ENCODE results near the gene BCL2L2.
"Not testable (repeated sequence)": the region's sequence is repeated elsewhere in the genome, so short reads cannot be mapped to it uniquely, and the experiment has no call there.

BCL2L2 gene, protein sequence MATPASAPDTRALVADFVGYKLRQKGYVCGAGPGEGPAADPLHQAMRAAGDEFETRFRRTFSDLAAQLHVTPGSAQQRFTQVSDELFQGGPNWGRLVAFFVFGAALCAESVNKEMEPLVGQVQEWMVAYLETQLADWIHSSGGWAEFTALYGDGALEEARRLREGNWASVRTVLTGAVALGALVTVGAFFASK

GRCh38 chr14:23306412-23307145 is at the start of gene BCL2L2:
Gene BCL2L2, plus strand, starts transcription at chr14:23306833. Its CDS starts 935 bp downstream, at chr14:23307768.
- no peak for FAIRE-seq

DNA sequence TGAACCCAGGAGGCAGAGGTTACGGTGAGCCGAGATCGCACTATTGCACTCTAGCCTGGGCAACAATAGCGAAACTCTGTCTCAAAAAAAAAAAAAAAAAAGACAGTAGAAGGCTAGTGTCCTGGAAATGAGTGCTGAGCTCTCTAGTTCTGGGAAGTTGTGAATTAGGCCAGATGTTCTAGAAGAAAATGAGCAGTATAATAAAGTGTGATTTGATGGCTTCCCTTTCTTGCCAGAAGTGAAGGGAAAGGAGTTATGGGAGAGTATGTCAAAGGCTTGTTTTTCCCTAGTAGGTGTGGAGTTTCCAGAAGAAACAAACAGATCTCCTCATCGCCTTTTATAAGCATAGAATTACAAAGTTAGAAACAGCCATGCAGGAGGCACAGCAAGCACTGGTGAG is 48.4 kb upstream of the BCL2L2 start:
- no peak for FAIRE-seq

DNA sequence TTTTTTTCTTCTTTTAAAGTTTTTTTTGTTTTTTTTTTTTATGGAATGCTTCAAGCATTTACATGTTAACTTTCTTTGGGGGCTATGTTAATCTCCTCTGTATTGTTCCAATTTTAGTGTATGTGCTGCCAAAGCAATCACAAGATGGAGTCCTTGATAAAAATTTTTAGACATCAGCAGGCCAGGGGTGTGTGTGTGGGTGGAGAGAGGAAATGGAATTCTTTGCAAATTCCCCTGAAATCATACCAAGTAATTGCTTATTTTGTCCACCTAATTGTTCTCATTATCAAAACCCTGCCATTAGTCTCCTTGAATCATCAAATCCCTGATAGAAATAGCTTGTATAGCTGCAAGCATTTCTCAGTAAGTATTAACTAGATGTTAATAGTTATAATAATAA is 47.2 kb upstream of the BCL2L2 start:
- no peak for FAIRE-seq

DNA sequence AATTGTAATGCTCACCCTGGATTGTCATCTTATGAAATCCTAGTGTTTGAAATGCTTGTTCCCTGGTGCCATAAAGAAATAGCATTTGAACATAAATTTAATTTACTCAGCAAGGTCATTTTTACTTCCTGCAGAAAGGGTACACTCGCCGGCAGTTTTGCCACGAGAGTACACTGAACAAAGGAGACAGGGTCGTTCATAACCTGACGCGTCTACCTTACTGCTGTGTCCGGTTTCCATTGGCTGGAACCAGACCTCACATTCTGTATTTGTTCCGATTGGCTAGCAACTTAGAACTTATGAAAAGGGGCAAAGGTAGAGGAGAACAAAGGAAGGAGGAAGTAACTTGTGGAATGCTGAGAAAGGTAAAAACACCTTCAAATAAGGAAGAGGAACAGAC is 45.8 kb upstream of the BCL2L2 start:
- not testable (repeated sequence) for FAIRE-seq

GRCh38 chr14:23269193-23269592 is 37.4 kb upstream of the BCL2L2 start:
- FAIRE-seq, result no peak

DNA sequence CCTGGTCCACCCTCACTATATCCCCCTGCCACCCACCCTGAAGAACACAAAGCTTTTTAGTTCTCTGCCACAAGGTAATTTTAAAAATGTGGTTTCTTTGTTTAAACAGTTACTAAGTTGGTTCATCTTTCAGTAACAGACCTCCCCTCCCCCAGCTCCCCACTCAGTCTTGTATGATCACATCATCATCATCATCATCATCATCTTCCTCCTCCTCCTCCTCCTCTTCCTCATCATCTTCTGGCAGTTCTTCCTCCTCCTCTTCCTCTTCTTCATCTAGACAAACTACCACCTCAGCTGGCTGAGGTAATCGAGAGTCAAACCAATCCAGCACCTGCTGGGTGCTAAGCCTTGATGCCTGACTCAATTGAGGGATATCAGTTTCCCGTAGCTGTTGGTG is 31.2 kb upstream of the BCL2L2 start:
- FAIRE-seq, result no peak

GRCh38 chr14:23277189-23277588 is 29.4 kb upstream of the BCL2L2 start:
- no peak for FAIRE-seq

DNA sequence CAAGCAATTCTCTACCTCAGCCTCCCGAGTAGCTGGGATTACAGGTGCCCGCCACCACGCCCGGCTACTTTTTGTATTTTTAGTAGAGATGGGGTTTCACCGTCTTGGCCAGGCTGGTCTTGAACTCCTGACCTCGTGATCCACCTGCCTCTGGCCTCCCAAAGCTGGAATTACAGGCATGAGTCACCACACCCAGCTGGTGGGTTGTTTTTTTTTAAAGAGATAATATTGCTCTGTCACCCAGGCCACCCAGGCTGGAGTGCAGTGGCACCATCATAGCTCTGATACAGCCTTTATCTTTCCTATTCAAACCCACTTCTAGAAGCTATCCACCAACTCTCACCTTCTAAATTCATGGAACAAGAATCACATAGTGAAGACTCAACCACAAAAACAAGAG is 28.7 kb upstream of the BCL2L2 start:
- FAIRE-seq, result not testable (repeated sequence)

DNA sequence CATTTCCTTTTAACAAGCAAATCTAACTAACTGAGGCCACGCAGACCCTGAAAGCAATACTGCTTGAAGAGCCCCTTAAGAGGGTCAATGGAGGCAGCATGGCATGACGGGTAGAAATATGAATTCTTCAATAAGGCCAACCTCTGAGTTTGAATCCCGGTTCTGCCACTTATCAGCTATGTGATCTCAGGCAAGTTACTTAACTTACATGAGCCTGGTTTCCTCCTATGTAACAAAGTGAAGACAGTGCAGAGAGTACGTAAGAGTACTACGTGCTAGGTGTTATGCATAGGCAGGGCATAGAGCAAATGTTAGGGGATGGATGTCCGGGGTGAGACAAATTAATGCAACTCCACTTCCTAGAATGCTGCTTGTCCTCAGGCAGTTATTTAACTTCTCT is 25.4 kb upstream of the BCL2L2 start:
- FAIRE-seq, result no peak

DNA sequence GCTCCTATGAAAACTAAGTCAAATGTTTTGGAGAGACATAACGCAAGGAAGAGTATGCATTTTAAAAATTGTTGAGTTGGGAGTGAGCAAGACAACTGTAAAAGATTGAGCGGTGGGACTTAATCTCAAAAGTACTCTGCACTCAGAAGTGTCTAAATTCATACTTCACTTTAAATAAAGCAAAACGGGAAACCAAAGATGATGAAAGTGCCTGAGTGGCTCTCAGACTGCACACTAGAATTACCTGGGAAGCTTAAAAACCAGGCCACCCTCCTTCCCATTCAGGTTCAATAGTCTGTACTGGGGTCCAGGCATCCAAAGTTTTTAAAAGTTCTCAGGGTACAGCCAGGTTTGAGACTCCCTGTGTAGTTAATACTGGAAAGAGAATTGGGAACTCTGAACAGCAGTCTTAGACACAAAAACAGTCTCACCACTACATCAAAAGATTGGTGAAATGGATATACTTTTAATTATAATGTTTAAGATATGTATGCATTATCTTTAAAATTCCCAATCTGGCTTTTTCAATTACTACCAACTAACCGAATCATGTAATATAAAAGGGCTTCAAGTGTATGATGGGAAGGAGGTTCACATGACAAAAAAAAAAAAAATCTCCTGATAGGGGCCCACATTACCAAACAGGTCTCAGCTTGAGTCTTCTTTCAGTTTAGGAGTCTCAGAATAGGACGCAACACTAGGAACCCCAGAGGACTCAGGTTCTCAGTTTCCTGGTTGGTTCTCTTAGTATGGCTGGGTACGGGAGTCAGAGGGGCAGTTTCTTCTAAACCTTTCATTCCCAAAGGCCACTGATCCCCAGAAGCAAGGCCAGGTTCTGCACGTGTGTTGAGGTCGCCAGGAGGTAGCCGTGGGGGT is 21.7 kb upstream of the BCL2L2 start:
- no peak for FAIRE-seq

DNA sequence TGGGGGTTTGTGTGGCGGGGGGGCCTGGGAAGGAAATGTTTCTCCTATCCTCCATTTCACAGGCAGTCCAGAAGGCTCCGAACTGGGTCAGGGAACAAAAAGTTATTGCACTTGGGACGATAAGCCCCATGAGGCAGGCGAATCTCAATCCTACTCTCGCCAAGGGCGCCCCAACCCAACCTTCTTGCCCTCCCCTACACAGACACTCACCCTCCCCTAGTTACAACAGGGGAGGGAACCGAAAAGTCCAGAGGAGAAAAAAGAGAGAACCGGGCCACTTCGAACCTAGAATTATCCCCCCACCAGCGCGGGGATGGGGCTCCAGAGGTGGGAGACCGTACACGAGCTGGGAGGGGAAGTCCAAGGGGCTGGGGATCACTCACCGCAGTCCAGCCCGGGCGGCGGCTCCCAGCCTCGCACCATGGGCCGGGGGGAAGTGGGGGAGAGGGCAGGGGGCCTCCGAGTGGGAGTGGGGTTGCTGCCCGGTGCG is 21.1 kb upstream of the BCL2L2 start:
- FAIRE-seq, result no peak

DNA sequence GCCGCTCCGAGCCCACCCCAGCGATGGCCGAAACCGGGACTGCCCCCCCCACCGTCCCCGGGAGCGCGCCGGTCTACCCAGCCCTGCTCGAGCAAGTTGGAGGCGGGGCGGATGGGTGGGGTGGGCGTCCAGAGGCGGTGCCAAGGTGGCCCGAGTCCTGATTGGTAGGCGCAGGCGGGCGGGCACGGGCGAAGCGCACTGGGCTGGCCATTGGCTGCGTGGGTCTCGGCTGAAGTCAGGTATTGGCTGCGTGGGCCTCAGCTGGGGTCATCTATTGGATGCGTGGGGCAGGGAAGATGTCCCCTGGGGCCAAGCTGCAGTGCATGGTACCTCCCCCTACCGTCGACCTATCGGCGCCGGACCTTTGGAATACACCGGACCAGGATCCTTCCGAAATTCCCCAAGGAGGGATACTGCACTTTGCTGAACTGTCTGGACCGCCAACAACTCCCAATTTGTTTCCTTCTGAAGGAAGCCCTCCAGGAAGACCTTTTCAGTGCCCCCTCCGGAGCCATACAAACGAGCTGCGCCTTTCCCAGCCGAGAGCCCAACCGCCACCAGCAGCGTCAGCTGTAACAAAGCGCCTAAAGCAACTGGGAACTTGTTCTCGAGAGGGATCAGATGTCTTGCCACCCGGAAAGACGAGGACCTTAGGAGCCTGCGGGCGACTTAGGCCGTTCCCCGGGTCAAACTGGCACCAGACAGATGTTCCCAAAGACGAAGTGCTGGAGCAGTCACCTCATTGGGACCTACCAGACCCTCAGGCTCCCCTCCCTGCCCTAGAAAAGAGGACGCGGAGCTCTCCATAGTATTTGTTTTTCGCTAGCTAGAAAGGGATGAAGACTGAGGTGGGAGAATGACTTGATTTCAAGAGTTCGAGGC is 20.4 kb upstream of the BCL2L2 start, which contains the start of gene HOMEZ:
Gene HOMEZ (minus strand): TSS at position 113 of the 882 bp plus-strand sequence. CDS start 180 bp downstream, outside the sequence.
- peak; percentile 94 for FAIRE-seq

GRCh38 chr14:23286902-23287479 is 19.6 kb upstream of the BCL2L2 start:
- FAIRE-seq, result no peak

DNA sequence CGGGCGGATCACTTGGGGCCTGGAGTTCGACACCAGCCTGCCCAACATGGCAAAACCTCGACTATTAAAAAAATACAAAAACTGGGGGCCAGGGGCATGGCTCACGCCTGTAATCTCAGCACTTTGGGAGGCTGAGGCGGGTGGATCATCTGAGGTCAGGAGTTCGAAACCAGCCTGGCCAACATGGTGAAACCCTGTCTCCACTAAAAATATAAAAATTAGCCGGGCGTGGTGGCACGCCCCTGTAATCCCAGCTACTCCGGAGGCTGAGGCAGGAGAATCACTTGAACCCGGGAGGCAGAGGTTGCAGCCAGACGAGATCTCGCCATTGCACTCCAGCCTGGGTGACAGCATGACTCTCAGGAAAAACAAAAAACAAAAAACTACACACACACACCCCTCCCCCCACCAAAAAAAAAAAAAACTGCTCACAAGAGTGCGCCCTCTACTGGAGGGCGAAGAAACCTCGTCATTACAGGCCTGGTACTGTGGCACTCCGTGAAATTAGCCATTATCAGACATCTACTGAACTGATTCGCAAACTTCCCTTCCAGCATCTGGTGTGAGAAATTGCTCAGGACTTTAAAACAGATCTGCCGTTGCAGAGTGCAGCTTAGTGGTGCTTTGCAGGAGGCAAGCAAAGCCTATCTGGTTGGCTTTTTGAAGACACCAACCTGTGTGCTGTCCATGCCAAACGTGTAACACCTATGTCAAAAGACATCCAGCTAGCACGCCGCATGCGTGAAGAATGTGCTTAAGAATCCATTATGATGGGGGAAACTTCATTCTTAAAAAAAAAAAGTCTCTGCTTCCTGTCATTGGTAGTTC is 11.7 kb upstream of the BCL2L2 start:
- no peak for FAIRE-seq

GRCh38 chr14:23296012-23296777 is 10.4 kb upstream of the BCL2L2 start:
- no peak for FAIRE-seq

DNA sequence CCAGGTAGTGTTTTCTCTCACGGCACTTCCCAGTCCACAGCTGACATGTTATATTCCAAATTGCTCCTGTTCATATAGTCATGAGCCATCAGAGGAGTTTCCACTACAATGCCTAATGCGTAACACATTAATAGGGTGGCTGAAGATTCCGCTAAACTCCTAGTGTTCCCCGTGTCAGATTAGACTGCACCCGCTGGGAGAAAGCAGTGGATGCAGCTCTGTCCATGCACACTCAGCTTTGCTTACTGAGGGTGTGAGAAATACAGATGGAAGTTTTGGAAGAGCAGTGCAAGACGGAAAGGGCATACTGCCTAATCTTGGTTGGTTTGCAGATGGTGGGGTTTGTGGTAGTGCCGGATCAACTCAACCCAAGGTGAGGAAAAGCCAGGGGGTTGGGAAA is 9.5 kb upstream of the BCL2L2 start:
- FAIRE-seq, result no peak

DNA sequence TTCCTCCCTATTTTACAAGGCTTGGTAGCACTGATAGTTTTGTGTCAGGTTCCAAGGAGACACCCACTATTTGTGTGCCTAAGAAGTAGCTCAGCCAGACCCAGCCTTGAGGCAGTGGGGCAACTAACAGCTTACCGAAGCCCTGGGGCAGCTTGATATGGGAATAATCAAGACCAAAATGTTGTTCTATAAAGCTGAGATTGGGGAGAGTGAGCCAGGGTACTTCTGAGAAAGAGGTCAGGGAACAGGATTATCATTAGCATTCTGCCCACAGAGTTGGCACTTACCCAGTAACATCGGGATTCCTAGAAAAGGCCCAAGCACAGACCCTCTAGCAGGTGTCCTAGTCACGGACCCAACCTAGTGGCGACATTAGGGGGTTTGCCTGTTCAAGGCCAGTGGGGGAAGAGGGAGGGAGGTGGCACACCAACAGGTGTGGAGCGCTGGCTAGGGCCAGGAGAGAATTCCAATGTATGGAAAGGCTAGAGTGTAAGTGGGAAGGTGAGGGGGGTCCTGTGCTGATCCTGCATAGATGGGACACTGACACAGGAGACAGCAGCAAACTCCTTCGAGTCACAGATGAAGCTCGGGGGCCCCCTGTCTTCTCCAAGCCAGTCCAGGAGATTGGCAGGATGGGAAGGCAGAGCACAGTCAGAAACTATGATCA is 8.9 kb upstream of the BCL2L2 start:
- FAIRE-seq, result no peak

DNA sequence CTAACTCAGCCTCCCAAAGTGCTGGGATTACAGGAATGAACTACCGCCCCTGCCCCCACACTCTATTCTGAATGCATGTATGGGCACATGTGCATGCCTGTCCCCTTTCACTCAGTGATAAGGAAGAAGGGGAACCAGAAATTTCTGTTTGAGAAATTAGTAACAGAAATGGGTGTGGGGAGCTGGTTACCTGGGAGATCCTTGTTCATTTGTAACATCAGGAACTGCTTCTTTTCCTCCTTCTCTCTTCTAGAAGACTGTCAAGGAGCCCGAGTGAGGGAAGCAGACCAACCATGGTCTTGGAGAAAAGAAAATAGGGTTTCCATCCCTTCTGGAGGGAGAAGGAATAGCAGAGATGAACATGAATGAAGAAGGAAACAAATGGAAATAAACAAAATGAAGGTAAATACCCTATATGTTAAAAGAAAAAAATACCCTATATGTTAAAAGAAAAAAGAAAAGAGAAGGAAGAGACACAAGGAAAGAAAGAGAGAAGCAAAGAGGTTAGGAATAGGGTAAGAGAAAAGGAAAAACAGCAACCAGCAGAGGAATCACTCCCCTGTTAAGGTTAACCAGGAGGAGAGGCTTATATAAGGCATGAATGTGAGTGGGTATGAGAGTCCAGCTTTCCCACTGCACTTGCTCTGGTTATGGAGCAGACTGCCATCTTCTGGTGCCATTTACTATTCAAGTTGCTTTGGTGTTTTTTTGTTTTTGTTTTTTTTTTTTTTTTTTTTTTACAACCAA is 7.2 kb upstream of the BCL2L2 start:
- no peak for FAIRE-seq

All from A204.1 (cell line).